NT2/D1 (cell line): Measurements from ENCODE around the gene ZSCAN23.

Experiments used
- YY1 ChIP-seq: IDR thresholded peaks from 2 replicates; pipeline ENCODE4 v1.6.1; 2011; ENCODE audit not compliant: insufficient read length, insufficient read depth
- ZNF274 ChIP-seq: IDR thresholded peaks from 2 replicates; pipeline ENCODE4 v1.6.1; 2011; ENCODE audit warnings: mild to moderate bottlenecking, low read depth, low read length

DNA sequence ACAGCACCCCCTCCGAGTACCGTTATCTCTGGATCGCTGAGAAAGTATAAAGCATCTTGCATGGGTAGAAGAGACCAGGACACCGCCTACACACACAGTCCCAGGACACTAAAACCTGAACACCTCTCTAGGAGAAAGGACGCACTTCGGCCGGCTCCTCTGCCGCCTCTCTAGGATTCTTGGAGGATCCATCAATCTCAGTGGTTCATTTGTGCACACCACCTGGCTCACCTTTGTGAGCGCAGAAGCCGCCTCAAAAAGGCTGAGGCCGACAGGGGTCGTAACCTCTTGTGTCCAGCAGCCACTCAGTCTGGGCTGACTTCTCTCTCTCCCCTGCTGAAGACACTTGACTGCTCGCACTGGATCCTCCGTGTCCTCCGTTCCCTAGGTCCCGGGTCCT lies 13.5 kb downstream of the ZSCAN23 start:
- TF ChIP-seq ZNF274 (no peak), YY1 (no peak)
